HUDEP-2 (cell line): ENCODE data around the gene BCL2L12.
A peak's percentile ranks its signal among the peaks of the same experiment; 100 is the strongest.
"Not testable (repeated sequence)": the region's sequence is repeated elsewhere in the genome, so short reads cannot be mapped to it uniquely, and the experiment has no call there.

Experiments used
- DNase-seq, 76 experiments: peaks; one replicate each; lab custom pipeline; 2025; ENCODE audit not compliant: unreplicated experiment in 76 of 76; lab: John Stamatoyannopoulos, UW

BCL2L12 gene

DNA sequence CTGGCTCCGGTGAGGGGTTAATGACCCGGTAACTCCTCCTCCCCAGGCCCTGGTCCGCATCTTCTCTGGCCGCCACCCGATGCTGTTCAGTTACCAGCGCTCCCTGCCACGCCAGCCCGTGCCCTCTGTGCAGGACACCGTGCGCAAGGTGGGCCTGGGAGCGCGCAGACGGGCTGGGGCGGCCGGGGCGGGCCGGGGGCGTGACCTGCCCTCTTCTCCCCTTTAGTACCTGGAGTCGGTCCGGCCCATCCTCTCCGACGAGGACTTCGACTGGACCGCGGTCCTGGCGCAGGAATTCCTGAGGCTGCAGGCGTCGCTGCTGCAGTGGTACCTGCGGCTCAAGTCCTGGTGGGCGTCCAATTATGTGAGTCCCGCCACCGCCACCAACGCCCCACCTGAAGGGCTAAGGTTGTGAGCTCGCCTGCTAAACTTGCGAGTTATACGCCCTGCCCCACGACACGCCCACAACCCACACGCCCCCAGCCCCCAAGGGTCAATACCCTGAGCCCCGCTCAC, 35.6 kb downstream of the BCL2L12 start:
- peak in 2 of 76 experiments; percentile 13 to 16 for DNase-seq

DNA sequence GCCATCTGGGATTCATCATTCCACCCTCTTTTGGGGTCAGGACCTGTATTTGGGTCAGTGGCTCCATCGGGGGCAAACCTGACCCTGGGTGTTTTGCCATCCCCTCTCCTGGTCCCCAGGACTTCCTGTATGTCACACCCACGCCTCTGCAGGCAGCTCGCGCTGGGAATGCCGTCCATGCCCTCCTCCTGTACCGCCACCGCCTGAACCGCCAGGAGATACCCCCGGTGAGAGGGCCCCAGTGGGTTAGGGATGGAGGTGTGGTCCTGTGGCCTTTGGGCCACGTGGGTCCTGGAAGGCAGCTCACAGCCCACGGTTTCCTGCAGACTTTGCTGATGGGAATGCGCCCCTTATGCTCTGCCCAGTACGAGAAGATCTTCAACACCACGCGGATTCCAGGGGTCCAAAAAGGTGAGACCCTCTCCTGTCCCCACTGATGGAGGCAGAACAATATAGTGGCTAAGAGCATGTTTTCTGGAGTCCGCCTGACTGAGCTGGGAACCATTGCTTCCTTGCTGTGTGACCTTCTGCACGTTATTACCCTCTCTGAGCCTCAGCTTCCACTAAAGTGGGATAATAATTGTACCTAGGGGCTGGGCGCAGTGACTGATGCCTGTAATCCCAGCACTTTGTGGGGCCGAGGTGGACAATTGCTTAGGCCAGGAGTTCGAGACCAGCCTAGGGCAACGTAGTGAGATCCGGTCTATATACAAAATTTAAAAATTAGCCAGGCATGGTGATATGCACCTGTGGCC, 39.3 kb downstream of the BCL2L12 start:
- no peak for DNase-seq

DNA sequence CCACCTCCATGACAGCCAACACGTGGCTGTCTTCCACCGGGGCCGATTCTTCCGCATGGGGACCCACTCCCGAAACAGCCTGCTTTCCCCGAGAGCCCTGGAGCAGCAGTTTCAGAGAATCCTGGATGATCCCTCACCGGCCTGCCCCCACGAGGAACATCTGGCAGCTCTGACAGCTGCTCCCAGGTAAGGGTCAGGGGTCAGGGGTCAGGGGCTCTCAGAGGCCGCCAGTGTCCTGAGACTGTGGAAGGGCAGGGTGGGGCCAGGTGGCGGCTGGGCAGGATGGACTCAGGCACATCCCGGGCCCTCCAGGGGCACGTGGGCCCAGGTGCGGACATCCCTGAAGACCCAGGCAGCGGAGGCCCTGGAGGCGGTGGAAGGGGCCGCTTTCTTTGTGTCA, 40.2 kb downstream of the BCL2L12 start:
- no peak for DNase-seq

DNA sequence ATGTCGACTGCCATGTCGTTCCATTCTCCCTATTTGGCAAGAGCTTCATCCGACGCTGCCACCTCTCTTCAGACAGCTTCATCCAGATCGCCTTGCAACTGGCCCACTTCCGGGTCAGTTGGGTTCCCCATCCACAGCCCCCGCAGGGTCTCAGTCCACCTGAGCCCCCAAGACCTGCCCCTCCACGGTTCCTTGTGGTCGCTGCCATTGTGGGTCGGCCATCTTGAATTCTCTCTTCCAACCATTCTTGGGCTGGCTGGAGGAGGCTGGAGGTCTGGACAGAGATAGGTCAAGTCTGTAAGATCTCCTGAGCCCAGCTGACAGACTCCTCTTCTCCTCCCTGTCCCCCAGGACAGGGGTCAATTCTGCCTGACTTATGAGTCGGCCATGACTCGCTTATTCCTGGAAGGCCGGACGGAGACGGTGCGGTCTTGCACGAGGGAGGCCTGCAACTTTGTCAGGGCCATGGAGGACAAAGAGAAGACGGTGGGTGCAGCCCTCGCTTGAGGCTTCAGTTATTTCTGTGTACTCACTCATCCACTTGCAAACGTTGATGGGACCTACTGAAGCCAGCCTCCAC, 44.7 kb downstream of the BCL2L12 start:
- no peak for DNase-seq

GRCh38 chr19:49712397-49712859, 46.7 kb downstream of the BCL2L12 start:
- peak in 51 of 76 experiments; percentile 15 to 74 (median 50) for DNase-seq

GRCh38 chr19:49713236-49713845, 47.6 kb downstream of the BCL2L12 start:
- DNase-seq: no peak

DNA sequence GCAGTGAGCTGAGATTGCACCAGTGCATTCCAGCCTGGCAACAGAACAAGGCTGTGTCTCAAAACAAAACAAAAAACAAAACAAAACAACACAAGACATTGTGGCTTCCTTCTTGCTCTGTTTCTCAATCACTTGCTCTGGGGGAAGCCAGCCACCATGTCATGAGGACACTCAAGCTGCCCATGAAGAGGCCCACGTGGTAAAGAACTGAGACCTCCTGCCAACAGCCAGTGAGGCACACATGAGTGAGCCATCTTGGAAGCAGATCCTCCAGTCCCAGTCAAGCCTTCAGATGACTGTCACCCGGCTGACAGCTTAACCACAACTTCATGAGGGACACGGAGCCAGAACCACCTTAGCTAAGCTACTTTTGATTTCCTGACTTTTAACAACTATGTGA, 50.4 kb downstream of the BCL2L12 start:
- DNase-seq: no peak

DNA sequence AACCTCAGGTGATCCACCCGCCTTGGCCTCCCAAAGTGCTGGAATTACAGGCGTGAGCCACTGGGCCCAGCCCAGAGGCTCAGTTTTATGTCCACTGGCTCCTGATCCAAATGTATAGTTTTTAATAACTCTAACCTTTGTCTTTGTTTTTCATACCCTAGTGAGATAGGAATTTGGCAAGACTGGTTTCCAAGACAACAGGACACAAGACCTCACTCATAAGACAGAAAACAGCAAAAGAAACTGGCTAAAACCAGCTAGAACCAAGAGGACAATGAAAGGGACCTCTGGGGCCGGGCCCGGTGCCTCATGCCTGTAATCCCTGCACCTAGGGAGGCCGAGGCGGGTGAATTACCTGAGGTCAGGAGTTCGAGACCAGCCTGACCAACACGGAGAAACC, 52.8 kb downstream of the BCL2L12 start:
- peak in 1 of 76 experiments; percentile 6 for DNase-seq

DNA sequence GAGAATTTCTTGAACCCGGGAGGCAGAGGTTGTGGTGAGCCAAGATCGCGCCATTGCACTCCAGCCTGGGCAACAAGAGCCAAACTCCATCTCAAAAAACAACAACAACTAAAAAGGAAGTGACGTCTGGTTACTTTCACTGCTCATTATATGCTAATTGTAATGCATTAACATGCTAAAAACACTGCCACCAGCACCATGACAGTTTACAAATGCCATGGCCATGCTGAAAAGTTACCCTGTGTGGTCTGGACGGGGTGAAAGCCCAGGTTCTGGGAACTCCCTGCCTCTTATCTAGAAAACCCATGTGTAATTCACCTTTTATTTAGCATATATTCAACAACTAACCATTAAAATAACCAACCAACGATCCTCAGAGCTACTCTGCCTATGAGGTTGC, 53.3 kb downstream of the BCL2L12 start:
- DNase-seq: no peak

DNA sequence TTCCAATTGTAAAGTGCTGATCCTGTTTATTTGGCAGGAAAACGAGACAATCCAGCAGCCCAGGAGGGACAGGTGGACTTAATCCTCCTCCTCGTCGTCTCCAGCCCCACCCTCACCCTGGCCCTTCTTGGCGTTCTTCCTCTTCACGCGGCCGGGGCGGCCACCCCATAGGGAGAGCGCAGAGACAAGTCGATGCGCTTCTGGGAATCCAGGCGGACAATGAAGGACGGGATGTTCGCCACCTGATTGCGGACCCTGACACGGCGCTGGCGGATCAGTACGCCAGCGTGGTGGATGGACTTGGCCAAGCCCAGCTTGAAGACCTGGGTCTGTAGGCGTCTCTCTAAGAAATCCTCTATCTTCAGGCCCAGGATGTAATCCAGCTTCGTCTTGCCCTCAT, 53.7 kb downstream of the BCL2L12 start:
- not testable (repeated sequence) for DNase-seq
